ENCODE data around the gene PLA2G4D.

PLA2G4D gene

DNA sequence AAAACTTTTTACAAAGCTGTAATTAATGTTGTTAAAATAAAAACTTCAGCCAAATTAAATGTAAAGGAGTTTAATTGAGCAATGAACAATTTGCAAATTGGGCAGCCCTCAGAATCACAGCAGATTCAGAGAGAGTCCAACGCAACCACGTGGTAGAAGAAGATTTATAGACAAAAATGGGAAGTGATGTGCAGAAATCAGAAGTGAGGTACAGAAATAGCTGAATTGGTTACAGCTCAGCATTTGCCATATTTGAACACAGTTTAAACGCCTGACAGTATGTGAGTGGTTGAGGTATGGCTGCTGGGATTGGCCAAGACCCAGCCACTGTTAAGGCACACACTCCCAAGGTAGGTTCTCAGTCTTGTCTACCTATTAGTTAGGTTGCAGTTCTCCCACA, 14.4 kb upstream of the PLA2G4D start (continued):
- TF ChIP-seq ZFP3 (CRISPR knock-in tag; IDR thresholded peaks at IDR 0.05), result no peak
- no peak for TF ChIP-seq ZNF8 (CRISPR knock-in tag; IDR thresholded peaks at IDR 0.05)
- TF ChIP-seq BACH2 (CRISPR knock-in tag; IDR thresholded peaks at IDR 0.05; ENCODE audit: borderline replicate concordance), result no peak
- TF ChIP-seq PPARA (CRISPR knock-in tag; IDR thresholded peaks at IDR 0.05; ENCODE audit: borderline replicate concordance), result no peak

DNA sequence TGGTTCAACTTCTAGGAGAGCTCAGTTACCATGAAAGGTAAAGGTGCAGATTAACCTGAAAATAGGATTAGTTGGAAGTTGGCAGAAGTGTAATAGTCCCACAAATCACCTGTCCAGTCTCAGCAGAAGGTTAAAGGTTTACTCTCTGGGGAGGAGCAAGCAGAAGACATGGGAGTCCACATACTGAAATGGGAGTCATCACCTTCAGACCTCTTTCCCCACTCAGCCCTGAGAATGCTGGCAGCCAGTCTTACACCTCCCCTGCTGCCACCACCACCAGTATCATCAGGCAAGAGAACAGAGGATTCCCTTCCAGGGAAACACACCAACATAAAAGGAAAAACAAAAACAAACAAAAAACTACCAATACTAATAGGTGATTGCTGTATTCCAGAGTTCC, 13.8 kb upstream of the PLA2G4D start:
- no peak for TF ChIP-seq ZNF8 (CRISPR knock-in tag; IDR thresholded peaks at IDR 0.05)
- TF ChIP-seq ZNF565 (CRISPR knock-in tag; conservative IDR thresholded peaks at IDR 0.05; ENCODE audit: low read depth), result no peak
- TF ChIP-seq TOX (CRISPR knock-in tag; IDR thresholded peaks at IDR 0.05; ENCODE audit: borderline replicate concordance), result no peak
- no peak for TF ChIP-seq ARNTL (CRISPR knock-in tag; IDR thresholded peaks at IDR 0.05; ENCODE audit: borderline replicate concordance, low read depth)
- TF ChIP-seq ZFP30 (CRISPR knock-in tag; IDR thresholded peaks at IDR 0.05), result no peak
- TF ChIP-seq ZNF70 (CRISPR knock-in tag; IDR thresholded peaks at IDR 0.05), result no peak
- no peak for TF ChIP-seq TCF4 (CRISPR knock-in tag; IDR thresholded peaks at IDR 0.05; ENCODE audit: borderline replicate concordance)
- no peak for ATAC-seq

DNA sequence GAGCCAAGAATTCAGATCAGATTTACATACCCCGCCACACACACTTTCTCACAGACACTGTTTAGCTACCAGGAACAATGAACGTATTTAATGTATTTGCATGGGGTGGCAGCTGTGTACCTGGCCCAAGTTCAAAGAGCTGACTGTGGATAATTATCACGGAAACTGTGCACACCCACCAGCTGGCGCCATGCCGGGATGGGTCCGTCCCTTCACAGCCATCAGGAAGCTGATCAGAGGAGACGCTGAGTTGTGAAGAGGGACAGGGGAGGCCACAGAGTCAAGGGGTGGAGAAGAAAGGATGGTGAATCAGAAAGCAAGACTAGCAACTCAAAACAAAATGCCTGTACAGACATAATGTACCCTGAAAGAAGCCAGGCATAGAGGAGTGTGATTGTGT, 13.1 kb upstream of the PLA2G4D start:
- TF ChIP-seq TCF4 (CRISPR knock-in tag; IDR thresholded peaks at IDR 0.05; ENCODE audit: borderline replicate concordance) (no peak), ISL1 (CRISPR knock-in tag; IDR thresholded peaks at IDR 0.05) (no peak), CSDC2 (CRISPR knock-in tag; IDR thresholded peaks at IDR 0.05) (no peak)
- TF ChIP-seq, protein P1, sequence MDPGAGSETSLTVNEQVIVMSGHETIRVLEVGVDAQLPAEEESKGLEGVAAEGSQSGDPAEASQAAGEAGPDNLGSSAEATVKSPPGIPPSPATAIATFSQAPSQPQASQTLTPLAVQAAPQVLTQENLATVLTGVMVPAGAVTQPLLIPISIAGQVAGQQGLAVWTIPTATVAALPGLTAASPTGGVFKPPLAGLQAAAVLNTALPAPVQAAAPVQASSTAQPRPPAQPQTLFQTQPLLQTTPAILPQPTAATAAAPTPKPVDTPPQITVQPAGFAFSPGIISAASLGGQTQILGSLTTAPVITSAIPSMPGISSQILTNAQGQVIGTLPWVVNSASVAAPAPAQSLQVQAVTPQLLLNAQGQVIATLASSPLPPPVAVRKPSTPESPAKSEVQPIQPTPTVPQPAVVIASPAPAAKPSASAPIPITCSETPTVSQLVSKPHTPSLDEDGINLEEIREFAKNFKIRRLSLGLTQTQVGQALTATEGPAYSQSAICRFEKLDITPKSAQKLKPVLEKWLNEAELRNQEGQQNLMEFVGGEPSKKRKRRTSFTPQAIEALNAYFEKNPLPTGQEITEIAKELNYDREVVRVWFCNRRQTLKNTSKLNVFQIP (CRISPR knock-in tag; IDR thresholded peaks at IDR 0.05; ENCODE audit: borderline replicate concordance, low read depth), result no peak
- TF ChIP-seq, protein P2, sequence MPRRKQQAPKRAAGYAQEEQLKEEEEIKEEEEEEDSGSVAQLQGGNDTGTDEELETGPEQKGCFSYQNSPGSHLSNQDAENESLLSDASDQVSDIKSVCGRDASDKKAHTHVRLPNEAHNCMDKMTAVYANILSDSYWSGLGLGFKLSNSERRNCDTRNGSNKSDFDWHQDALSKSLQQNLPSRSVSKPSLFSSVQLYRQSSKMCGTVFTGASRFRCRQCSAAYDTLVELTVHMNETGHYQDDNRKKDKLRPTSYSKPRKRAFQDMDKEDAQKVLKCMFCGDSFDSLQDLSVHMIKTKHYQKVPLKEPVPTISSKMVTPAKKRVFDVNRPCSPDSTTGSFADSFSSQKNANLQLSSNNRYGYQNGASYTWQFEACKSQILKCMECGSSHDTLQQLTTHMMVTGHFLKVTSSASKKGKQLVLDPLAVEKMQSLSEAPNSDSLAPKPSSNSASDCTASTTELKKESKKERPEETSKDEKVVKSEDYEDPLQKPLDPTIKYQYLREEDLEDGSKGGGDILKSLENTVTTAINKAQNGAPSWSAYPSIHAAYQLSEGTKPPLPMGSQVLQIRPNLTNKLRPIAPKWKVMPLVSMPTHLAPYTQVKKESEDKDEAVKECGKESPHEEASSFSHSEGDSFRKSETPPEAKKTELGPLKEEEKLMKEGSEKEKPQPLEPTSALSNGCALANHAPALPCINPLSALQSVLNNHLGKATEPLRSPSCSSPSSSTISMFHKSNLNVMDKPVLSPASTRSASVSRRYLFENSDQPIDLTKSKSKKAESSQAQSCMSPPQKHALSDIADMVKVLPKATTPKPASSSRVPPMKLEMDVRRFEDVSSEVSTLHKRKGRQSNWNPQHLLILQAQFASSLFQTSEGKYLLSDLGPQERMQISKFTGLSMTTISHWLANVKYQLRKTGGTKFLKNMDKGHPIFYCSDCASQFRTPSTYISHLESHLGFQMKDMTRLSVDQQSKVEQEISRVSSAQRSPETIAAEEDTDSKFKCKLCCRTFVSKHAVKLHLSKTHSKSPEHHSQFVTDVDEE (CRISPR knock-in tag; IDR thresholded peaks at IDR 0.05), result no peak
- no peak for ATAC-seq

DNA sequence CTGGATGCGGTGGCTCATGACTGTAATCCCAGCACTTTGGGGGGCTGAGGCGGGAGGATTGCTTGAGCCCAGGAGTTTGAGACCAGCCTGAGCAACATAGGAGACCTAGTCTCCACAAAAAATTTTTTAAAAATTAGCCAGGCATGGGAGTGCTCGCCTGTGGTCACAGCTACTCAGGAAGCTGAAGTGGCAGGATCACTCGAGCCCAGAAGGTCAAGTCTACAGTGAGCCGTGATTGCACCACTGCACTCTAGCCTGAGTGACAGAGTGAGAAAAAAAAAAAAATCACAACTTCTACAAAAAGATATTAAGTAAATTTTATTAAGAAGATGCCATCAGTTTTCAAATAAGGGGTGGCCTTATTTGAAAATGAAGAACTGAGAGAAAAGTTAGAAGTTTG, 11.9 kb upstream of the PLA2G4D start:
- TF ChIP-seq ESRRG (CRISPR knock-in tag; IDR thresholded peaks at IDR 0.05), result no peak
- TF ChIP-seq TCF4 (CRISPR knock-in tag; IDR thresholded peaks at IDR 0.05; ENCODE audit: borderline replicate concordance), result no peak
- TF ChIP-seq ZNF70 (CRISPR knock-in tag; IDR thresholded peaks at IDR 0.05), result no peak
- no peak for ATAC-seq

DNA sequence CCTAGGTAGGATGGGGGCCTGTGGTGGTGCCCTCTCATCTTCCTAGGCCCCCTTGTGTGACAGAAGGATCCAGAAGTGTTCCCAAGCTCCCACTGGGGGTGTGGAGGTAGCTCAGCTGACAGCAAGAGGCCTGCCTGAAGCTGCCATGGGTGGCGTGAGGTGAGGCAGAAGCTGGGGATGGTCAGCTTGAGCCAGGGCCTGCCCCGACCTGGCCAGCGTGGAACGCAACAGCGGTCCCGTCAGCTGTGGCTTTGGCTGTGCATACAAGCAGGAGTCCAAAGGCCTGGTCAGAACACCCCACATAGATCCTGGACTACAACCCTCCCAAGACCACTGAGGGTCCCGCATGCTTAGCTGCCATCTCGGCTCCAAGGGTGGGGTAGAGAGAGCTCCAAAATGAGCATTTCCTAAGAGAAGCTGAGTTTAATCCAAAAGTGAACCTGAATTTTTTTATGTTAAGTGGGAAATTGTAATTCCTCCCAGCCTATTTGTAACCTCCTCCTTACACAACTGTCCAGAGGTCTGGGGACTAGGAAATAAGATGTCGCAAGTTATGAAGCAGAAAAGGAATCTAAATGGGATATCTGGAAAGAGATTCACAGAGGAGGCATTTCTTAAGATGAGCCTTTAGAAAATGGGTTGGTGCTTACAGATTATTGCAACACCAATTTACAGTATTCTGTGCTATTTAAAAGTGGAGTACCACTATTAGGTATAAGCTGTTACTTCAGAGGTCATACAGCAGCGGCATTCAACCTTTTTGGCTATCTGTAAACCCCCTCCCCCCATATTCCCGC, 9.9 kb upstream of the PLA2G4D start:
- TF ChIP-seq ZFP30 (CRISPR knock-in tag; IDR thresholded peaks at IDR 0.05) (no peak), ZNF565 (CRISPR knock-in tag; conservative IDR thresholded peaks at IDR 0.05; ENCODE audit: low read depth) (no peak), ESRRG (CRISPR knock-in tag; IDR thresholded peaks at IDR 0.05) (no peak), CSDC2 (CRISPR knock-in tag; IDR thresholded peaks at IDR 0.05) (no peak), ZNF70 (CRISPR knock-in tag; IDR thresholded peaks at IDR 0.05) (no peak), SNAI2 (CRISPR knock-in tag; IDR thresholded peaks at IDR 0.05) (no peak)
- TF ChIP-seq, protein P2 (CRISPR knock-in tag; IDR thresholded peaks at IDR 0.05), result no peak
- TF ChIP-seq, protein P3, sequence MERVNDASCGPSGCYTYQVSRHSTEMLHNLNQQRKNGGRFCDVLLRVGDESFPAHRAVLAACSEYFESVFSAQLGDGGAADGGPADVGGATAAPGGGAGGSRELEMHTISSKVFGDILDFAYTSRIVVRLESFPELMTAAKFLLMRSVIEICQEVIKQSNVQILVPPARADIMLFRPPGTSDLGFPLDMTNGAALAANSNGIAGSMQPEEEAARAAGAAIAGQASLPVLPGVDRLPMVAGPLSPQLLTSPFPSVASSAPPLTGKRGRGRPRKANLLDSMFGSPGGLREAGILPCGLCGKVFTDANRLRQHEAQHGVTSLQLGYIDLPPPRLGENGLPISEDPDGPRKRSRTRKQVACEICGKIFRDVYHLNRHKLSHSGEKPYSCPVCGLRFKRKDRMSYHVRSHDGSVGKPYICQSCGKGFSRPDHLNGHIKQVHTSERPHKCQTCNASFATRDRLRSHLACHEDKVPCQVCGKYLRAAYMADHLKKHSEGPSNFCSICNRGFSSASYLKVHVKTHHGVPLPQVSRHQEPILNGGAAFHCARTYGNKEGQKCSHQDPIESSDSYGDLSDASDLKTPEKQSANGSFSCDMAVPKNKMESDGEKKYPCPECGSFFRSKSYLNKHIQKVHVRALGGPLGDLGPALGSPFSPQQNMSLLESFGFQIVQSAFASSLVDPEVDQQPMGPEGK (CRISPR knock-in tag; IDR thresholded peaks at IDR 0.05; ENCODE audit: borderline replicate concordance), result no peak
- no peak for ATAC-seq
